ENCODE measurements around the gene JOSD1. TPM values are rescaled to one million over a fixed set of nuclear protein-coding genes. Genes with fewer than 3 reads are reported as not detected.

Gene JOSD1
- total RNA-seq, 2 experiments from 2014 or later, result 60.0 to 63.7 TPM

DNA sequence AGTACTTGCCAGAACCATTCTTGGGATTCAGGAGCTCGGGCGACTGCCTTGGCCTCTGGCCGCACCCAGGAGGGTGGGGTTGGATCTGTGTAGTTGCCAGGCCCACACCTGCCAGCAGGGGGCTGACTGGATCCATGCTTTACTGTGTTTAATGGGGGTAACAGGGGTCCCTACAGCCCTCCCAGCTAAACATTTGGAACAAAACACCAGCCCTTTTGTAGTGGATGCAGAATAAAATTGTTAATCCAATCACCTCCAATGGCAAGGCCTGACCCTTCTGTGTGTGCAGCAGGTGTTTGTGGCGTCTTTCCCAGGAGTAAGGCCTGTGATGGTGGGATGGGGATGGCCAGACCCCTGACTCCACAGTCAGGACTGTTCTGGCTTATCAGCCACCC, 32.6 kb upstream of the JOSD1 start:
- Mint-ChIP-seq H3K36me3 (ENCODE audit: low read depth) (peaks cover 77% of the 10 kb centered on the region), H3K4me1 (ENCODE audit: low read depth) (peaks cover 45% of the 10 kb centered on the region), H3K27me3 (ENCODE audit: low read depth) (no peaks in the 10 kb centered on the region), H3K9me3 (ENCODE audit: insufficient read depth) (no peaks in the 10 kb centered on the region), H3K27ac (peak overlapping the region; percentile 85), H3K4me3 (peak overlapping the region; percentile 18)
- ChIA-PET POLR2A (interaction anchor here (0.9 to 16.4 kb wide), 8 partner anchors 9 to 37 kb away, joined by 3 to 307 read pairs (median 6); partner anchors contain the start of gene SUN2), CTCF (interaction anchor here (0.6 to 5.4 kb wide), 13 partner anchors 9 to 120 kb away, joined by 3 to 57 read pairs (median 10); partner anchors contain the start of genes GTPBP1 and NPTXR)
- DNase-seq (peak; percentile 74), ATAC-seq (peak; percentile 59)

DNA sequence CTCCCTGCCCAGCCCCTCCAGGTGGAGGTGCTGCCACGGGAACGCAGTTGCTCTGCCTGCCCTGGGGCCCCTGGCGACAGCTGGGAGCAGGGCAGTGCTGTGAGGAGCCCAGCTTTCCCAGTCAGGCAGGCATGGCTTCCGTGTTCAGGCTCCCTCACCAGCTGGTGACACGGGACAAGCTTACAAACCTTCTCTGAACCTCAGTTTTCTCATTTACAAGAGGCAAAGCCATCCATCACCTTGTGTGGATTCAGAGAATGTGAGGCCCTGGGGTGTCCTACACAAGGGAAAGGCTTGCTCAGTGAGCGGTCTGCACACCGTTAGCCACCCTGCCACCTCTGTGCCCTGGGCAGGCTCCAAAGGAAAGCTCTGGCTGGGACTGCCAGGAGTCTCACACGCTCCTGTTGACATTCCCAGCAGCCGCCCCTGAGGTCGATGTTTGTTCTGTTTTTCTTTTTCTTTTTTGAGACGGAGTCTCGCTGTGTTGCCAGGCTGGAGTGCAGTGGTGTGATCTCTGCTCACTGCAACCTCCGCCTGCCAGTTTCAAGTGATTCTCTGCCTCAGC, 31.6 kb upstream of the JOSD1 start:
- Mint-ChIP-seq H3K9me3 (ENCODE audit: insufficient read depth) (no peaks in the 10 kb centered on the region), H3K27ac (peak overlapping the region; percentile 85), H3K27me3 (ENCODE audit: low read depth) (no peaks in the 10 kb centered on the region), H3K4me3 (peak overlapping the region; percentile 34), H3K36me3 (ENCODE audit: low read depth) (peaks cover 73% of the 10 kb centered on the region), H3K4me1 (ENCODE audit: low read depth) (peaks cover 35% of the 10 kb centered on the region)
- ChIA-PET CTCF (interaction anchor here (0.6 to 5.4 kb wide), 11 partner anchors 9 to 271 kb away, joined by 3 to 57 read pairs (median 10); partner anchors contain the start of genes GTPBP1 and NPTXR), POLR2A (interaction anchor here (1.0 to 16.4 kb wide), 8 partner anchors 8 to 51 kb away, joined by 3 to 307 read pairs (median 6); partner anchors contain the start of genes SUN2 and TOMM22)
- DNase-seq, result no peak
- no peak for ATAC-seq

- Mint-ChIP-seq H3K4me3 (peak overlapping the region; percentile 34), H3K36me3 (ENCODE audit: low read depth) (peaks cover 73% of the 10 kb centered on the region), H3K27me3 (ENCODE audit: low read depth) (no peaks in the 10 kb centered on the region), H3K27ac (peak overlapping the region; percentile 85), H3K4me1 (ENCODE audit: low read depth) (peaks cover 29% of the 10 kb centered on the region), H3K9me3 (ENCODE audit: insufficient read depth) (no peaks in the 10 kb centered on the region)
- CTCF ChIA-PET, result interaction anchor here (0.9 to 5.4 kb wide), 6 partner anchors 8 to 35 kb away, joined by 3 to 57 read pairs (median 14); no protein-coding TSS in a partner anchor
- DNase-seq, result no peak
- no peak for ATAC-seq
- POLR2A ChIA-PET, result interaction anchor here (1.0 to 16.4 kb wide), 7 partner anchors 8 to 50 kb away, joined by 3 to 307 read pairs (median 5); partner anchors contain the start of genes SUN2 and TOMM22
Measured at GRCh38 chr22:38731703-38732161, 31.0 kb upstream of the JOSD1 start.

DNA sequence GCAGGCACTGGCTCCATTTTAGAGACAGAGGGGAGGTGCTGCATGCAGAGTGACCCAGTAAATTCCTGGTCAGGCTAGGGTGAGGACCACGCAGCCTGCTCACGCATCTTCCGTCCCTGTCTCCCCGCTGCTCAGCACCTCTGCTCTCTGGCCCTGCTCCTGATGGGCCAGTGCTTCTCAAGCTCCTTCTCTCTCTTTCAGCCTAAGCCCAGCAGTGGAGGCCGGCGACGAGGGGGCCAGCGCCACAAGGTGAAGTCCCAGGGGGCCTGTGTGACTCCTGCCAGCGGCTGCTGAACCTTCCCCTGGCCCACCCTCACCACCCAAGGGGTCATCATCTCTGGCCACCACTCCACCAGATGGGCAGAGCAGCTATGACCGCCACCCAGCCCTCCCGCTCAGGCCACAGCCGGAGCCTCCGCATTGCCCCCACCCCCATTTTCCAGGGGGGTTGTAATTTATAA, 29.7 kb upstream of the JOSD1 start:
- CTCF ChIA-PET, result no interaction called here
- peaks cover 19% of the 10 kb centered on the region for H3K4me1 Mint-ChIP-seq (ENCODE audit: low read depth)
- POLR2A ChIA-PET, result interaction anchor here (1.1 to 16.4 kb wide), 4 partner anchors 6 to 23 kb away, joined by 5 to 307 read pairs (median 23); partner anchors contain the start of gene SUN2
- ATAC-seq (no peak), DNase-seq (no peak)
- no peak overlapping the region for H3K4me3 Mint-ChIP-seq
- no peaks in the 10 kb centered on the region for H3K9me3 Mint-ChIP-seq (ENCODE audit: insufficient read depth)
- no peaks in the 10 kb centered on the region for H3K27me3 Mint-ChIP-seq (ENCODE audit: low read depth)
- H3K36me3 Mint-ChIP-seq (ENCODE audit: low read depth), result peaks cover 69% of the 10 kb centered on the region
- peak overlapping the region; percentile 68 for H3K27ac Mint-ChIP-seq

DNA sequence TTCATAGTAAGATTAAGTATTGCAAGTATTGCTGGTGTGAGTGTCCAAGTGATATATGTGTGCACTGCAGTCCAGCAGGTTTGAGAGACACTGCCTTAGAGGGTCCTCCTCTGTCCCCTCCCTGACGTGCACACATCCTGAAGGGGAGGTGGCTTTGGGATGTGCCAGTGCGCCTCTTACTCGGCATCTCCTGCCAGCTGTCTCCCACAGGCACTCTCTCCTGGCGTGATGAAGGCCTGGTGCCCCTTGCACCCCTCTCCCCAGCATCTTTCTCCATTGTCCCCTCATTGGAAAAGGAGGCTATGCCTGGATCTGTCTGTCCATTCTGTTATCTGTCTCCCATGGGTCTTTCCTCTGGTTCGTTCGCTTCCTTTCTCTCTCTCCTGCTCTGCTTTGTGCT, 29.2 kb upstream of the JOSD1 start:
- Mint-ChIP-seq H3K27ac (peak overlapping the region; percentile 66), H3K27me3 (ENCODE audit: low read depth) (no peaks in the 10 kb centered on the region), H3K4me3 (no peak overlapping the region), H3K9me3 (ENCODE audit: insufficient read depth) (no peaks in the 10 kb centered on the region), H3K36me3 (ENCODE audit: low read depth) (peaks cover 69% of the 10 kb centered on the region), H3K4me1 (ENCODE audit: low read depth) (peaks cover 14% of the 10 kb centered on the region)
- DNase-seq (no peak), ATAC-seq (no peak)
- POLR2A ChIA-PET, result interaction anchor here (1.8 to 16.4 kb wide), 3 partner anchors 6 to 22 kb away, joined by 6 to 307 read pairs (median 41); partner anchors contain the start of gene SUN2
- CTCF ChIA-PET, result no interaction called here

DNA sequence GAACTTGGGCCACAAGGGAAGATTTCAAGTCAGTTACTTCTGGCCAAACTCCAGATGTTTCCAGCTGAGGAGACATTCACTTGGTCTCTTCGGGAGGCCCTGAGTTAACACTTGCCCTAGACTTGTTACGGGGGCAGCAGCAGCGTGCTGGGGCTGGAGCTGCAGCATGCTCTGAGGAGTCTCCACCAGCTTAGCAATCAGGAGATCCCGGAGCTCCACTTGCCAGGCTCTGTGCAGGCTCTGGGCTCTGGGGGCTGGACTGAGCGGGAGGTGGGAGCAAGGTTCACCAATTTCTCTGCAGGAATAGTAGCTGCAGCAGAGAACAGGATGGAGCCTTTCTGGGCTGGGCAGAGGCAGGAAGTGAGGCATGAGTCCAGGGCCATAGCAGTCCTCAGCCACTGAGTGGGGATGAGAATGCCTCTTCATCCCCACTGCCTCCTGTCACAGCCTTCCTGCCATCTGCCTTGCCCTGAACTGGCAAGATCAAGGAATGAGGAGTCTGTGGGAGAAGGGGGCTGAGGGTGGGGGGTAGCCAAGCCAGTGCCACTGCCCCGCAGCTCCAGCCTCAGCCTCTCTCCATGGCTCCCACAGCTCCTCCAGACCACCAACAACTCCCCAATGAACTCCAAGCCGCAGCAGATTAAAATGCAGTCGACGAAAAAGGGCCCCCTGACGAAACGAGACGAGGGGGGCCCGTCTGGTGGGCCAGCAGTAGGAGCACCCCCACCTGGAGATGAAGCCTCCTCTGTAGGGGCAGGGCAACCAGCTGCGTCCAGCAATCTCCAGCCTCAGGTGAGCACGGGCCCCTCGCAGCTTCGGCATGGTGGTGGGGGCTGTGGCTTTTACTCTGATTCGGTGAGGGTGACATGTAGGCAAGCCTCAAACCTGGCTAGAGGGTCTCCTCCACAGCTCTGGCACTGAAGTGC, 28.4 kb upstream of the JOSD1 start:
- DNase-seq (no peak), ATAC-seq (no peak)
- peaks cover 8% of the 10 kb centered on the region for H3K4me1 Mint-ChIP-seq (ENCODE audit: low read depth)
- peak overlapping the region; percentile 16 for H3K27ac Mint-ChIP-seq
- no peaks in the 10 kb centered on the region for H3K9me3 Mint-ChIP-seq (ENCODE audit: insufficient read depth)
- no peaks in the 10 kb centered on the region for H3K27me3 Mint-ChIP-seq (ENCODE audit: low read depth)
- ChIA-PET POLR2A (interaction anchor here (1.8 to 16.4 kb wide), 2 partner anchors 14 to 23 kb away, joined by 6 to 307 read pairs; partner anchors contain the start of gene SUN2), CTCF (no interaction called here)
- no peak overlapping the region for H3K4me3 Mint-ChIP-seq
- peaks cover 69% of the 10 kb centered on the region for H3K36me3 Mint-ChIP-seq (ENCODE audit: low read depth)

- peak overlapping the region; percentile 28 for H3K27ac Mint-ChIP-seq
- POLR2A ChIA-PET, result interaction anchor here (16.4 kb wide), 1 partner anchor 25 kb away, joined by 307 read pairs; the partner anchor contains the start of gene SUN2
- peaks cover 65% of the 10 kb centered on the region for H3K36me3 Mint-ChIP-seq (ENCODE audit: low read depth)
- no peak overlapping the region for H3K4me3 Mint-ChIP-seq
- ATAC-seq, result no peak
- no peaks in the 10 kb centered on the region for H3K4me1 Mint-ChIP-seq (ENCODE audit: low read depth)
- DNase-seq, result no peak
- CTCF ChIA-PET, result no interaction called here
- H3K9me3 Mint-ChIP-seq (ENCODE audit: insufficient read depth), result no peaks in the 10 kb centered on the region
- no peaks in the 10 kb centered on the region for H3K27me3 Mint-ChIP-seq (ENCODE audit: low read depth)
Measured at GRCh38 chr22:38727530-38728451, 27.0 kb upstream of the JOSD1 start.

DNA sequence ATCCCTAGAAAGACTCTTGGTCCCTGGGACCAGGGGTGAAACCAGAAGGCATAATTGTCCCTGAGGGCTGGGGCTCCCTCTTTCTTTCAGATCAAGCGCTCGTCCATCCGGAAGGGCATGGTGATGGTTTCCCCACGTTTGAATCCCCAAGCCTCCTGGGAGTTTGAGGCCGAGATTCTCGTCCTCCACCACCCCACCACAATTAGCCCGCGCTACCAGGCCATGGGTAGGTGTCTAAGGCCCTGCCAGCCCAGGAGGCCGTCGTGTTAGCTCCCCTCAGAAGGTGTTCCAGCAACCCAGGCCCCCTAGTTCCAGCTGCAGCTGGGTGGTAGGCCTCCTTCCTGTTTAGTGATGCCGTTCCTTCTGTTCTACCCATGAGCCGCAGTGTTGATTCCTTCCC, 26.4 kb upstream of the JOSD1 start:
- no peaks in the 10 kb centered on the region for H3K4me1 Mint-ChIP-seq (ENCODE audit: low read depth)
- H3K27ac Mint-ChIP-seq, result no peak overlapping the region
- ATAC-seq, result no peak
- DNase-seq, result no peak
- H3K27me3 Mint-ChIP-seq (ENCODE audit: low read depth), result no peaks in the 10 kb centered on the region
- H3K36me3 Mint-ChIP-seq (ENCODE audit: low read depth), result peaks cover 67% of the 10 kb centered on the region
- H3K9me3 Mint-ChIP-seq (ENCODE audit: insufficient read depth), result no peaks in the 10 kb centered on the region
- ChIA-PET POLR2A (interaction anchor here (6.0 kb wide), 1 partner anchor 6 kb away, joined by 41 read pairs; no protein-coding TSS in a partner anchor), CTCF (no interaction called here)
- no peak overlapping the region for H3K4me3 Mint-ChIP-seq

DNA sequence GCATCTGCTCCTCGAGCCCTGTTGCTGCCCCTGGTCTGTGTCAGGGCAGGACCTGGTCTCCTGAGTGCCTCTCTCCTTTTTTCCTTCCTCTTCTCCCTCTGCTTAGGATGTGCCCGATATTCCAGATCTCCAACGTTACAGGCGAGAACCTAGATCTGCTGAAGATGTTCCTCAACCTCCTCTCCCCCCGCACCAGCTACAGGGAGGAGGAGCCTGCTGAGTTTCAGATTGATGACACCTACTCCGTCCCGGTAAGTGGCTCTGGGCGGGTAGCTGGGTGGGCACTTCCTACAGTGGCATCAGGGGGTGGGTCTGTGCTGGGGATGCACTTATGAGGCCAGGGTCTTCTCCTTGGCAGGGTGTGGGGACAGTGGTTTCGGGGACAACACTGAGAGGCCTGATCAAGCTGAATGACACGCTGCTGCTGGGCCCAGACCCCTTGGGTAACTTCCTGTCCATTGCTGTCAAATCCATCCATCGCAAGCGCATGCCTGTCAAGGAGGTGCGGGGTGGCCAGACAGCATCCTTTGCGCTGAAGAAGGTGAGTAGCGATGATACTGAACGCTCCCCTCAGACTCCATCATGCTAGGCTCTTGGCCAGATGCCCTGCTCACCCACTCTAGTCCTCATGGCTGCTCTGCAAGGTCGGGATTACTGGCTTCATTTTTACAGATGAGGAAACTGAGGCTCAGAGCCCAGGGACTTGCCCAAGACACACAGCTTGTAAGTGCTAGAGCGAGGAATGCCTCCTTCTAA, 25.3 kb upstream of the JOSD1 start:
- Mint-ChIP-seq H3K36me3 (ENCODE audit: low read depth) (peaks cover 74% of the 10 kb centered on the region), H3K4me3 (no peak overlapping the region), H3K9me3 (ENCODE audit: insufficient read depth) (no peaks in the 10 kb centered on the region), H3K27ac (no peak overlapping the region), H3K4me1 (ENCODE audit: low read depth) (no peaks in the 10 kb centered on the region), H3K27me3 (ENCODE audit: low read depth) (no peaks in the 10 kb centered on the region)
- ATAC-seq (no peak), DNase-seq (no peak)
- POLR2A ChIA-PET, result interaction anchor here (6.0 kb wide), 1 partner anchor 7 kb away, joined by 41 read pairs; no protein-coding TSS in a partner anchor
- CTCF ChIA-PET, result interaction anchor here (1.5 to 4.3 kb wide), 5 partner anchors 8 to 674 kb away, joined by 5 to 57 read pairs (median 16); partner anchors contain the start of gene GTPBP1

- ChIA-PET POLR2A (interaction anchor here (0.8 to 6.0 kb wide), 3 partner anchors 8 to 27 kb away, joined by 3 to 41 read pairs (median 4); no protein-coding TSS in a partner anchor), CTCF (interaction anchor here (0.6 to 4.3 kb wide), 24 partner anchors 9 to 673 kb away, joined by 3 to 57 read pairs (median 4); partner anchors contain the start of genes GTPBP1 and TOMM22)
- no peaks in the 10 kb centered on the region for H3K9me3 Mint-ChIP-seq (ENCODE audit: insufficient read depth)
- peak; percentile 56 for DNase-seq
- peaks cover 66% of the 10 kb centered on the region for H3K36me3 Mint-ChIP-seq (ENCODE audit: low read depth)
- peak overlapping the region; percentile 28 for H3K27ac Mint-ChIP-seq
- H3K27me3 Mint-ChIP-seq (ENCODE audit: low read depth), result no peaks in the 10 kb centered on the region
- no peaks in the 10 kb centered on the region for H3K4me1 Mint-ChIP-seq (ENCODE audit: low read depth)
- no peak overlapping the region for H3K4me3 Mint-ChIP-seq
- ATAC-seq, result peak; percentile 73
Measured at GRCh38 chr22:38724926-38725571, 24.3 kb upstream of the JOSD1 start.

Data from activated CD8-positive, alpha-beta T cell treated with anti-CD3 and anti-CD28 coated beads, Interleukin-2, amount 10 ng/mL, durations not matched to agents 7 days and 5 days (primary cell).